SK-N-SH (cell line): ENCODE results near the gene PCDHGA1.
A peak's percentile ranks its signal among the peaks of the same experiment; 100 is the strongest.

Experiments
- JUND ChIP-seq: IDR thresholded peaks from 2 replicates; pipeline ENCODE4 v1.4.0; 2012
- POLR2AphosphoS5 ChIP-seq: IDR thresholded peaks from 2 replicates; pipeline ENCODE4 v1.6.1; 2012; ENCODE audit warnings: low read depth, low read length
- SIN3A ChIP-seq: IDR thresholded peaks from 2 replicates; pipeline ENCODE4 v1.6.1; 2012; ENCODE audit warnings: low read depth, mild to moderate bottlenecking, low read length, moderate library complexity, borderline replicate concordance
- TF ChIP-seq, protein P1 (sequence below): fragments of 200-600 bp; sonication (generic); IDR thresholded peaks from 2 replicates; pipeline ENCODE4 v1.6.1; 2017; ENCODE audit warnings: antibody characterized with exemption, mild to moderate bottlenecking, moderate library complexity

DNA sequence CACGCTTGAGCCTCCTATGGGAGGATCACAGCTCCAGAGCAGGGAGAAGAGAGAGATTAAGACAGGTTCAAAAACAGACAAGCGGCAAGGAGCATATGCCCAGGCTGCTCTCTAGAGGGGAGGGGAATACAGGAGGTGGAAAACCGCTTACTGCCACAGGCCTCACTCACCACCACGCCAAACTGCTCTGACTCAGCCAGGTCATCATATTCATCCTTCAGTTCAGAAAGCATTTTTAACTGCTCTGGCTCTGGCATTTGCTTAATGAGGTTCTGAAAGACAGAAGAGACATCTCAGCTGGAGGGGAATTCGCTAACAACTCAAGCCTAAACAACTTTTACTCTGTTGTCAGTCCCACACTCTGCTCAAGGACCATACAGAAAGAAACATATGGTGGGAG is 198.7 kb downstream of the PCDHGA1 start:
- no peak for TF ChIP-seq SIN3A
- TF ChIP-seq POLR2AphosphoS5: peak; percentile 50; the same call in 1 of the 2 replicates
- TF ChIP-seq, protein P1, sequence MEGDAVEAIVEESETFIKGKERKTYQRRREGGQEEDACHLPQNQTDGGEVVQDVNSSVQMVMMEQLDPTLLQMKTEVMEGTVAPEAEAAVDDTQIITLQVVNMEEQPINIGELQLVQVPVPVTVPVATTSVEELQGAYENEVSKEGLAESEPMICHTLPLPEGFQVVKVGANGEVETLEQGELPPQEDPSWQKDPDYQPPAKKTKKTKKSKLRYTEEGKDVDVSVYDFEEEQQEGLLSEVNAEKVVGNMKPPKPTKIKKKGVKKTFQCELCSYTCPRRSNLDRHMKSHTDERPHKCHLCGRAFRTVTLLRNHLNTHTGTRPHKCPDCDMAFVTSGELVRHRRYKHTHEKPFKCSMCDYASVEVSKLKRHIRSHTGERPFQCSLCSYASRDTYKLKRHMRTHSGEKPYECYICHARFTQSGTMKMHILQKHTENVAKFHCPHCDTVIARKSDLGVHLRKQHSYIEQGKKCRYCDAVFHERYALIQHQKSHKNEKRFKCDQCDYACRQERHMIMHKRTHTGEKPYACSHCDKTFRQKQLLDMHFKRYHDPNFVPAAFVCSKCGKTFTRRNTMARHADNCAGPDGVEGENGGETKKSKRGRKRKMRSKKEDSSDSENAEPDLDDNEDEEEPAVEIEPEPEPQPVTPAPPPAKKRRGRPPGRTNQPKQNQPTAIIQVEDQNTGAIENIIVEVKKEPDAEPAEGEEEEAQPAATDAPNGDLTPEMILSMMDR: no peak
- peak; percentile 50; the same call in 1 of the 2 replicates for TF ChIP-seq JUND
